WTC11 (cell line): ENCODE measurements around the gene PTGFR. TPM values are rescaled to one million over a fixed set of nuclear protein-coding genes. Genes with fewer than 3 reads are reported as not detected.
A peak's percentile ranks its signal among the peaks of the same experiment; 100 is the strongest.

Experiments
- ATAC-seq: fragments of 200-7000 bp; cut with Tn5 transposase; 2 replicates; pipeline ENCODE4 v1.10.0; 2021; ENCODE audit warnings: mild to moderate bottlenecking, moderate library complexity
- CTCF ChIA-PET: fragments of 300-600 bp; sonication (Branson Sonifier 250); formaldehyde crosslinking; loops from one replicate; lab custom pipeline; 2021; ENCODE audit warnings: antibody characterized with exemption; lab: Charles Lee
- POLR2A ChIA-PET: fragments of 350-600 bp; sonication (Branson Sonifier 250); formaldehyde crosslinking; loops from one replicate; lab custom pipeline; 2021; ENCODE audit warnings: antibody characterized with exemption; lab: Charles Lee
- DNase-seq: peaks from one replicate; pipeline ENCODE4 v3.0.0; 2021; ENCODE audit warnings: low spot score
- H3K27ac Mint-ChIP-seq: 2 replicates; pipeline ENCODE4 v1.8.0; 2021; ENCODE audit warnings: mixed read lengths
- H3K27me3 Mint-ChIP-seq: 2 replicates; pipeline ENCODE4 v1.8.0; 2021; ENCODE audit warnings: low read depth, mild to moderate bottlenecking, moderate library complexity, mixed read lengths
- H3K36me3 Mint-ChIP-seq: 2 replicates; pipeline ENCODE4 v1.8.0; 2021; ENCODE audit warnings: mixed read lengths
- H3K4me1 Mint-ChIP-seq: 2 replicates; pipeline ENCODE4 v1.8.0; 2022; ENCODE audit warnings: mixed read lengths
- H3K4me3 Mint-ChIP-seq: 2 replicates; pipeline ENCODE4 v1.8.0; 2021; ENCODE audit warnings: mild to moderate bottlenecking, moderate library complexity, mixed read lengths
- H3K9me3 Mint-ChIP-seq: 2 replicates; pipeline ENCODE4 v1.8.0; 2021; ENCODE audit warnings: mixed read lengths
- MYBL2 ChIP-seq: sonication (generic); formaldehyde crosslinking; IDR thresholded peaks from 2 replicates; pipeline ENCODE4 v1.8.1; 2023; ENCODE audit warnings: mild to moderate bottlenecking, moderate library complexity, missing genetic modification reagents
- NFYB ChIP-seq: sonication (generic); formaldehyde crosslinking; conservative IDR thresholded peaks from 2 replicates; pipeline ENCODE4 v1.8.0; 2022; ENCODE audit warnings: low read depth, missing genetic modification reagents
- ZMAT4 ChIP-seq: fragments of 250-450 bp; sonication (Bioruptor Pico); IDR thresholded peaks from 2 replicates; pipeline ENCODE4 v1.9.0; 2021; ENCODE audit warnings: mild to moderate bottlenecking
- ZNF423 ChIP-seq: fragments of 250-450 bp; sonication (Bioruptor Pico); IDR thresholded peaks from 2 replicates; pipeline ENCODE4 v2.1.2; 2022; ENCODE audit warnings: mild to moderate bottlenecking, moderate library complexity
- total RNA-seq: library from RNA; stranded (reverse); gene quantifications from 3 replicates; pipeline ENCODE4 v1.2.3, GENCODE V29; 2021
- TF ChIP-seq, protein P1 (sequence below): sonication (generic); formaldehyde crosslinking; IDR thresholded peaks from 2 replicates; pipeline ENCODE4 v1.8.0; 2023; ENCODE audit warnings: mild to moderate bottlenecking, missing genetic modification reagents
- TF ChIP-seq, protein P2 (sequence below): sonication (generic); formaldehyde crosslinking; IDR thresholded peaks from 2 replicates; pipeline ENCODE4 v1.8.1; 2023; ENCODE audit warnings: mild to moderate bottlenecking, missing genetic modification reagents, borderline replicate concordance
- TF ChIP-seq, protein P3 (sequence below): sonication (generic); formaldehyde crosslinking; IDR thresholded peaks from 2 replicates; pipeline ENCODE4 v1.8.1; 2022; ENCODE audit warnings: mild to moderate bottlenecking, moderate library complexity, missing genetic modification reagents
- TF ChIP-seq, protein P4 (sequence below): sonication (generic); formaldehyde crosslinking; IDR thresholded peaks from 2 replicates; pipeline ENCODE4 v1.8.0; 2022; ENCODE audit warnings: missing genetic modification reagents
- TF ChIP-seq, protein P5 (sequence below): sonication (generic); formaldehyde crosslinking; IDR thresholded peaks from 2 replicates; pipeline ENCODE4 v1.8.0; 2022; ENCODE audit warnings: mild to moderate bottlenecking, missing genetic modification reagents

PTGFR gene
- total RNA-seq, 1 experiment from 2014 or later = 0.04 TPM

DNA sequence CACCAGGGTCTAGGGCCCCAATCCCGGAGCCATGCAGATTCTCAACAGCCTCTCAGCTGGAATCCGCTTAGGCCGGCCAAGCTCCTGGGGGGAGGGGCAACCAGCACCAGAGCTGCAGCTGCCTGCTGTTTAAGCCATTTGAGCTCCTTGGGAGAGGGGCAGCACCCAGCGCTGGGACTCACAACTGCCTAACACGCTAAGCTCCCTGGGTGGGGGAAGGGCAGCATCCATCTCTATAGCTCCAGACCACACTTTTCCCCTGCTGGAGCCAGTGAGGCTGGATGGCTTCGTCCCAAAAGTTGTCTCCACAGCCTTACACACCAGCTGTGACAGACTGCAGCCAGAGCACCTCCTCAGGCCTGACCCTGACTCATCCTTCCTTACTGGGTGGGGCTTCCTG is 6.9 kb upstream of the PTGFR start:
- Mint-ChIP-seq H3K4me3 (no peak overlapping the region), H3K36me3 (no peaks in the 10 kb centered on the region), H3K27ac (no peak overlapping the region), H3K9me3 (0 out of 2 replicates have a peak, but pooled peaks cover 5% of the 10 kb centered on the region), H3K4me1 (peaks cover 13% of the 10 kb centered on the region), H3K27me3 (peaks cover 39% of the 10 kb centered on the region)
- ChIA-PET POLR2A (interaction anchor here (0.6 kb wide), 1 partner anchor 22 kb away, joined by 3 read pairs; no protein-coding TSS in a partner anchor), CTCF (no interaction called here)
- DNase-seq (peak; percentile 25), ATAC-seq (peak; percentile 74)
- TF ChIP-seq, protein P1, sequence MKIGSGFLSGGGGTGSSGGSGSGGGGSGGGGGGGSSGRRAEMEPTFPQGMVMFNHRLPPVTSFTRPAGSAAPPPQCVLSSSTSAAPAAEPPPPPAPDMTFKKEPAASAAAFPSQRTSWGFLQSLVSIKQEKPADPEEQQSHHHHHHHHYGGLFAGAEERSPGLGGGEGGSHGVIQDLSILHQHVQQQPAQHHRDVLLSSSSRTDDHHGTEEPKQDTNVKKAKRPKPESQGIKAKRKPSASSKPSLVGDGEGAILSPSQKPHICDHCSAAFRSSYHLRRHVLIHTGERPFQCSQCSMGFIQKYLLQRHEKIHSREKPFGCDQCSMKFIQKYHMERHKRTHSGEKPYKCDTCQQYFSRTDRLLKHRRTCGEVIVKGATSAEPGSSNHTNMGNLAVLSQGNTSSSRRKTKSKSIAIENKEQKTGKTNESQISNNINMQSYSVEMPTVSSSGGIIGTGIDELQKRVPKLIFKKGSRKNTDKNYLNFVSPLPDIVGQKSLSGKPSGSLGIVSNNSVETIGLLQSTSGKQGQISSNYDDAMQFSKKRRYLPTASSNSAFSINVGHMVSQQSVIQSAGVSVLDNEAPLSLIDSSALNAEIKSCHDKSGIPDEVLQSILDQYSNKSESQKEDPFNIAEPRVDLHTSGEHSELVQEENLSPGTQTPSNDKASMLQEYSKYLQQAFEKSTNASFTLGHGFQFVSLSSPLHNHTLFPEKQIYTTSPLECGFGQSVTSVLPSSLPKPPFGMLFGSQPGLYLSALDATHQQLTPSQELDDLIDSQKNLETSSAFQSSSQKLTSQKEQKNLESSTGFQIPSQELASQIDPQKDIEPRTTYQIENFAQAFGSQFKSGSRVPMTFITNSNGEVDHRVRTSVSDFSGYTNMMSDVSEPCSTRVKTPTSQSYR (CRISPR knock-in tag) = 0 out of 2 replicates have a peak, but pooled peaks have one; percentile 42
- TF ChIP-seq, protein P2, sequence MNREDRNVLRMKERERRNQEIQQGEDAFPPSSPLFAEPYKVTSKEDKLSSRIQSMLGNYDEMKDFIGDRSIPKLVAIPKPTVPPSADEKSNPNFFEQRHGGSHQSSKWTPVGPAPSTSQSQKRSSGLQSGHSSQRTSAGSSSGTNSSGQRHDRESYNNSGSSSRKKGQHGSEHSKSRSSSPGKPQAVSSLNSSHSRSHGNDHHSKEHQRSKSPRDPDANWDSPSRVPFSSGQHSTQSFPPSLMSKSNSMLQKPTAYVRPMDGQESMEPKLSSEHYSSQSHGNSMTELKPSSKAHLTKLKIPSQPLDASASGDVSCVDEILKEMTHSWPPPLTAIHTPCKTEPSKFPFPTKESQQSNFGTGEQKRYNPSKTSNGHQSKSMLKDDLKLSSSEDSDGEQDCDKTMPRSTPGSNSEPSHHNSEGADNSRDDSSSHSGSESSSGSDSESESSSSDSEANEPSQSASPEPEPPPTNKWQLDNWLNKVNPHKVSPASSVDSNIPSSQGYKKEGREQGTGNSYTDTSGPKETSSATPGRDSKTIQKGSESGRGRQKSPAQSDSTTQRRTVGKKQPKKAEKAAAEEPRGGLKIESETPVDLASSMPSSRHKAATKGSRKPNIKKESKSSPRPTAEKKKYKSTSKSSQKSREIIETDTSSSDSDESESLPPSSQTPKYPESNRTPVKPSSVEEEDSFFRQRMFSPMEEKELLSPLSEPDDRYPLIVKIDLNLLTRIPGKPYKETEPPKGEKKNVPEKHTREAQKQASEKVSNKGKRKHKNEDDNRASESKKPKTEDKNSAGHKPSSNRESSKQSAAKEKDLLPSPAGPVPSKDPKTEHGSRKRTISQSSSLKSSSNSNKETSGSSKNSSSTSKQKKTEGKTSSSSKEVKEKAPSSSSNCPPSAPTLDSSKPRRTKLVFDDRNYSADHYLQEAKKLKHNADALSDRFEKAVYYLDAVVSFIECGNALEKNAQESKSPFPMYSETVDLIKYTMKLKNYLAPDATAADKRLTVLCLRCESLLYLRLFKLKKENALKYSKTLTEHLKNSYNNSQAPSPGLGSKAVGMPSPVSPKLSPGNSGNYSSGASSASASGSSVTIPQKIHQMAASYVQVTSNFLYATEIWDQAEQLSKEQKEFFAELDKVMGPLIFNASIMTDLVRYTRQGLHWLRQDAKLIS (CRISPR knock-in tag) = 0 out of 2 replicates have a peak, but pooled peaks have one; percentile 1
- TF ChIP-seq, protein P3, sequence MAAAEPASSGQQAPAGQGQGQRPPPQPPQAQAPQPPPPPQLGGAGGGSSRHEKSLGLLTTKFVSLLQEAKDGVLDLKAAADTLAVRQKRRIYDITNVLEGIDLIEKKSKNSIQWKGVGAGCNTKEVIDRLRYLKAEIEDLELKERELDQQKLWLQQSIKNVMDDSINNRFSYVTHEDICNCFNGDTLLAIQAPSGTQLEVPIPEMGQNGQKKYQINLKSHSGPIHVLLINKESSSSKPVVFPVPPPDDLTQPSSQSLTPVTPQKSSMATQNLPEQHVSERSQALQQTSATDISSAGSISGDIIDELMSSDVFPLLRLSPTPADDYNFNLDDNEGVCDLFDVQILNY (CRISPR knock-in tag) = no peak
- TF ChIP-seq ZNF423 = peak; percentile 91

DNA sequence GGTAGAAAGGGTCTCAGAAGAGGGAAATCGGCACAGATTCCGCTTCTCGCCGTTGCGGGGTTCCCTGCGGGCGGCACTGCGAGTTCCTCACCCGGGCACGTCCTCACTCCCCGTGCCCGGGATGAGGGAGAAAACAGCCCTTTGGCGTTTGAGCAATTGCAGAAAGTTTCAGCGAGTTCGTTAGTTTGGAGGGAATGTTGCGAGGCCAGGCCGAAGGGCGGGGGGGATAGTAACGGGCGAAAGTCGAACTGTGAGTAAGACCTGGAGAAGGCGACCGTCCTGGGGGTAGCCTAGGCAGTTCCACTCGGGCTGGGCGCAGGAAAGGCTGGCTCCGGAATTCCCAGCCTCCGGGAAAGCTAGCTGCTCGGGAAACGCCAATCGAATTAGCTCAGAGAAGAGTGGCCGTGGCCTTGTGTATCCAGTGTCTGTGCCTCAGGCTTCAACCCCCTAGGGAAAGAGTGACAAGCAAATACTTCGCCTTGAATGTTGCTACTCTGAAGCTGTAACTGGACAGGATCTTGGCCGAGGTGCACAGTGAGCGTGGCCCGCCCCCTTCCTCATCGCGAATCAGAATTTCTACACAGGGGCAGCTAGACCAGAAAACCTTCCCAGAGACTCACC is 787 bp downstream of the PTGFR start:
- peaks cover 9% of the 10 kb centered on the region for H3K4me1 Mint-ChIP-seq
- no peak overlapping the region for H3K27ac Mint-ChIP-seq
- peak overlapping the region; percentile 83 for H3K4me3 Mint-ChIP-seq
- CTCF ChIA-PET = interaction anchor here (0.7 to 1.1 kb wide), 2 partner anchors 182 to 361 kb away, joined by 3 read pairs; no protein-coding TSS in a partner anchor
- H3K27me3 Mint-ChIP-seq = peaks cover 80% of the 10 kb centered on the region
- ATAC-seq (peak; percentile 75), DNase-seq (peak; percentile 64)
- H3K36me3 Mint-ChIP-seq = no peaks in the 10 kb centered on the region
- TF ChIP-seq ZMAT4 (CRISPR knock-in tag) = no peak
- TF ChIP-seq, protein P4, sequence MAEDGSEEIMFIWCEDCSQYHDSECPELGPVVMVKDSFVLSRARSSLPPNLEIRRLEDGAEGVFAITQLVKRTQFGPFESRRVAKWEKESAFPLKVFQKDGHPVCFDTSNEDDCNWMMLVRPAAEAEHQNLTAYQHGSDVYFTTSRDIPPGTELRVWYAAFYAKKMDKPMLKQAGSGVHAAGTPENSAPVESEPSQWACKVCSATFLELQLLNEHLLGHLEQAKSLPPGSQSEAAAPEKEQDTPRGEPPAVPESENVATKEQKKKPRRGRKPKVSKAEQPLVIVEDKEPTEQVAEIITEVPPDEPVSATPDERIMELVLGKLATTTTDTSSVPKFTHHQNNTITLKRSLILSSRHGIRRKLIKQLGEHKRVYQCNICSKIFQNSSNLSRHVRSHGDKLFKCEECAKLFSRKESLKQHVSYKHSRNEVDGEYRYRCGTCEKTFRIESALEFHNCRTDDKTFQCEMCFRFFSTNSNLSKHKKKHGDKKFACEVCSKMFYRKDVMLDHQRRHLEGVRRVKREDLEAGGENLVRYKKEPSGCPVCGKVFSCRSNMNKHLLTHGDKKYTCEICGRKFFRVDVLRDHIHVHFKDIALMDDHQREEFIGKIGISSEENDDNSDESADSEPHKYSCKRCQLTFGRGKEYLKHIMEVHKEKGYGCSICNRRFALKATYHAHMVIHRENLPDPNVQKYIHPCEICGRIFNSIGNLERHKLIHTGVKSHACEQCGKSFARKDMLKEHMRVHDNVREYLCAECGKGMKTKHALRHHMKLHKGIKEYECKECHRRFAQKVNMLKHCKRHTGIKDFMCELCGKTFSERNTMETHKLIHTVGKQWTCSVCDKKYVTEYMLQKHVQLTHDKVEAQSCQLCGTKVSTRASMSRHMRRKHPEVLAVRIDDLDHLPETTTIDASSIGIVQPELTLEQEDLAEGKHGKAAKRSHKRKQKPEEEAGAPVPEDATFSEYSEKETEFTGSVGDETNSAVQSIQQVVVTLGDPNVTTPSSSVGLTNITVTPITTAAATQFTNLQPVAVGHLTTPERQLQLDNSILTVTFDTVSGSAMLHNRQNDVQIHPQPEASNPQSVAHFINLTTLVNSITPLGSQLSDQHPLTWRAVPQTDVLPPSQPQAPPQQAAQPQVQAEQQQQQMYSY (CRISPR knock-in tag) = peak; percentile 92
- POLR2A ChIA-PET = no interaction called here
- 0 out of 2 replicates have a peak, but pooled peaks cover 5% of the 10 kb centered on the region for H3K9me3 Mint-ChIP-seq

DNA sequence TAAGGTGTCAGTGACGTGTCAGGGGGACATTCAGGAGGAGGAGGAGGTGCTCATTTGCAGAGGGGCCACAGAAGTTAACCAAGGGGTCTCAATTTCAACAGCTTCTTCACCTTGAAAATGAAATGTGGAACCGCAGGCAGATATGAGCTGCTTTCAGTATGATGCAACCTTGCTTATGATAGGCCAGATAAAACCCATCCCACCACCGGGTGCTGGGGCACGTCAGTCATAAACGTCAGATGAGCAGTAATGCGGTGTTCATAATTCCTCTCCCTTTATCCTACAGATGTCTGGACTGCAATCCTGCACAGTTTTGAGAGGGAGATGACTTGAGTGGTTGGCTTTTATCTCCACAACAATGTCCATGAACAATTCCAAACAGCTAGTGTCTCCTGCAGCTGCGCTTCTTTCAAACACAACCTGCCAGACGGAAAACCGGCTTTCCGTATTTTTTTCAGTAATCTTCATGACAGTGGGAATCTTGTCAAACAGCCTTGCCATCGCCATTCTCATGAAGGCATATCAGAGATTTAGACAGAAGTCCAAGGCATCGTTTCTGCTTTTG is 1.7 kb downstream of the PTGFR start:
- peaks cover 76% of the 10 kb centered on the region for H3K27me3 Mint-ChIP-seq
- TF ChIP-seq, protein P5, sequence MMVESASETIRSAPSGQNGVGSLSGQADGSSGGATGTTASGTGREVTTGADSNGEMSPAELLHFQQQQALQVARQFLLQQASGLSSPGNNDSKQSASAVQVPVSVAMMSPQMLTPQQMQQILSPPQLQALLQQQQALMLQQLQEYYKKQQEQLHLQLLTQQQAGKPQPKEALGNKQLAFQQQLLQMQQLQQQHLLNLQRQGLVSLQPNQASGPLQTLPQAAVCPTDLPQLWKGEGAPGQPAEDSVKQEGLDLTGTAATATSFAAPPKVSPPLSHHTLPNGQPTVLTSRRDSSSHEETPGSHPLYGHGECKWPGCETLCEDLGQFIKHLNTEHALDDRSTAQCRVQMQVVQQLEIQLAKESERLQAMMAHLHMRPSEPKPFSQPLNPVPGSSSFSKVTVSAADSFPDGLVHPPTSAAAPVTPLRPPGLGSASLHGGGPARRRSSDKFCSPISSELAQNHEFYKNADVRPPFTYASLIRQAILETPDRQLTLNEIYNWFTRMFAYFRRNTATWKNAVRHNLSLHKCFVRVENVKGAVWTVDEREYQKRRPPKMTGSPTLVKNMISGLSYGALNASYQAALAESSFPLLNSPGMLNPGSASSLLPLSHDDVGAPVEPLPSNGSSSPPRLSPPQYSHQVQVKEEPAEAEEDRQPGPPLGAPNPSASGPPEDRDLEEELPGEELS (CRISPR knock-in tag) = no peak
- TF ChIP-seq NFYB = no peak
- TF ChIP-seq MYBL2 (CRISPR knock-in tag) = no peak
- TF ChIP-seq, protein P4 (CRISPR knock-in tag) = no peak

More for the DNA sequence above, 1.7 kb downstream of the PTGFR start:
- Mint-ChIP-seq H3K36me3 (no peaks in the 10 kb centered on the region), H3K4me3 (peak overlapping the region; percentile 83; the same call in 1 of the 2 replicates), H3K4me1 (peaks cover 11% of the 10 kb centered on the region), H3K9me3 (0 out of 2 replicates have a peak, but pooled peaks cover 5% of the 10 kb centered on the region), H3K27ac (no peak overlapping the region)
- no peak for ATAC-seq
- ChIA-PET POLR2A (no interaction called here), CTCF (no interaction called here)
- no peak for DNase-seq
